NCI-H1930 (cell line): ENCODE results near the gene GCN1.
"Not testable (repeated sequence)": the region's sequence is repeated elsewhere in the genome, so short reads cannot be mapped to it uniquely, and the experiment has no call there.

ENCODE experiments used
- DNase-seq, 2 experiments: peaks; one replicate each; lab custom pipeline; 2025; lab: John Stamatoyannopoulos, UW

Gene GCN1, protein sequence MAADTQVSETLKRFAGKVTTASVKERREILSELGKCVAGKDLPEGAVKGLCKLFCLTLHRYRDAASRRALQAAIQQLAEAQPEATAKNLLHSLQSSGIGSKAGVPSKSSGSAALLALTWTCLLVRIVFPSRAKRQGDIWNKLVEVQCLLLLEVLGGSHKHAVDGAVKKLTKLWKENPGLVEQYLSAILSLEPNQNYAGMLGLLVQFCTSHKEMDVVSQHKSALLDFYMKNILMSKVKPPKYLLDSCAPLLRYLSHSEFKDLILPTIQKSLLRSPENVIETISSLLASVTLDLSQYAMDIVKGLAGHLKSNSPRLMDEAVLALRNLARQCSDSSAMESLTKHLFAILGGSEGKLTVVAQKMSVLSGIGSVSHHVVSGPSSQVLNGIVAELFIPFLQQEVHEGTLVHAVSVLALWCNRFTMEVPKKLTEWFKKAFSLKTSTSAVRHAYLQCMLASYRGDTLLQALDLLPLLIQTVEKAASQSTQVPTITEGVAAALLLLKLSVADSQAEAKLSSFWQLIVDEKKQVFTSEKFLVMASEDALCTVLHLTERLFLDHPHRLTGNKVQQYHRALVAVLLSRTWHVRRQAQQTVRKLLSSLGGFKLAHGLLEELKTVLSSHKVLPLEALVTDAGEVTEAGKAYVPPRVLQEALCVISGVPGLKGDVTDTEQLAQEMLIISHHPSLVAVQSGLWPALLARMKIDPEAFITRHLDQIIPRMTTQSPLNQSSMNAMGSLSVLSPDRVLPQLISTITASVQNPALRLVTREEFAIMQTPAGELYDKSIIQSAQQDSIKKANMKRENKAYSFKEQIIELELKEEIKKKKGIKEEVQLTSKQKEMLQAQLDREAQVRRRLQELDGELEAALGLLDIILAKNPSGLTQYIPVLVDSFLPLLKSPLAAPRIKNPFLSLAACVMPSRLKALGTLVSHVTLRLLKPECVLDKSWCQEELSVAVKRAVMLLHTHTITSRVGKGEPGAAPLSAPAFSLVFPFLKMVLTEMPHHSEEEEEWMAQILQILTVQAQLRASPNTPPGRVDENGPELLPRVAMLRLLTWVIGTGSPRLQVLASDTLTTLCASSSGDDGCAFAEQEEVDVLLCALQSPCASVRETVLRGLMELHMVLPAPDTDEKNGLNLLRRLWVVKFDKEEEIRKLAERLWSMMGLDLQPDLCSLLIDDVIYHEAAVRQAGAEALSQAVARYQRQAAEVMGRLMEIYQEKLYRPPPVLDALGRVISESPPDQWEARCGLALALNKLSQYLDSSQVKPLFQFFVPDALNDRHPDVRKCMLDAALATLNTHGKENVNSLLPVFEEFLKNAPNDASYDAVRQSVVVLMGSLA (N-terminal part only)

DNA sequence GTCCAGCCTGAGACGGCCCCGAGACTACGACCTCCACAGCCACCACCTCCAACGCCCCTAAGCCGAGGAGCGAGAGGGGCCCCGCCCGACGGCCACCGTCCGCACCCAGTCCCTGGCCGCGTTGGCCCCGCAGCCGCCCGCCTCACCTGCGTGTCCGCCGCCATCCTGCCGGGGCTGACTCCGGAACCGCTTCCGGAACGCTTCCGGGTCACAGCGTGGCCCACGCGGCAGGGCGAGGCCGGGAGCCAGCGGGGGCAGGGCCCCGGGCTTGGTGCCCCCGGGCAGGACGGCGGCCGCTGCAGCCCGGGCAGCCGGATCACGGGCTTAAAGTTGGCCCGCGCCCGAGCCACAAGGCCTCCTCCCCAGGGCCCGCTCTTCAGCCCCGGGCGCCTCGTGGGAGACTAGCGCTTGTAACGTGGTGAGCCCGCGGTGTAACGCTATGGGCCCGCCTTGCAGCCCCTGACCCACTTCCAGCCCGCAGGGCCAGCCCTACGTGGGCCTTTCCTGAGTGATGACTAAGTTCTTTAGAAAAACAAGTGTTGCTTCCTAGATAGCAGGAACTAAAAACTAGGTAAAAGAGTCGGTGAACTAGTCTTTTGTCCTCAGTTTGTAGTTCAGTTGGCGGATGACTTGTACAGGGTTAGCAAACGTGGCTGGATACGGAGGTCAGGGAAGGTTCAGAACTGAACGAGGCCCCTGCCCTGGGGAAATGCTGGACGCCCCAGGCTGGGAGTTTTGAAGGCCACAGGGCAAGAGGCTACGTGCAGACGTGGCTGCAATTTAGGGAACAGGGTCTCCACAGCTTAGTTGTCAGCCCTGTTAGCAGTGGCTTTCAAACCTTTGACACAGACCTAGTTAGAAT, at the start of gene GCN1:
Gene GCN1, minus strand, starts transcription at position 182 of the 862 bp plus-strand sequence. Its CDS starts 18 bp downstream, at position 164.
- DNase-seq = peak; percentile 31 to 70

DNA sequence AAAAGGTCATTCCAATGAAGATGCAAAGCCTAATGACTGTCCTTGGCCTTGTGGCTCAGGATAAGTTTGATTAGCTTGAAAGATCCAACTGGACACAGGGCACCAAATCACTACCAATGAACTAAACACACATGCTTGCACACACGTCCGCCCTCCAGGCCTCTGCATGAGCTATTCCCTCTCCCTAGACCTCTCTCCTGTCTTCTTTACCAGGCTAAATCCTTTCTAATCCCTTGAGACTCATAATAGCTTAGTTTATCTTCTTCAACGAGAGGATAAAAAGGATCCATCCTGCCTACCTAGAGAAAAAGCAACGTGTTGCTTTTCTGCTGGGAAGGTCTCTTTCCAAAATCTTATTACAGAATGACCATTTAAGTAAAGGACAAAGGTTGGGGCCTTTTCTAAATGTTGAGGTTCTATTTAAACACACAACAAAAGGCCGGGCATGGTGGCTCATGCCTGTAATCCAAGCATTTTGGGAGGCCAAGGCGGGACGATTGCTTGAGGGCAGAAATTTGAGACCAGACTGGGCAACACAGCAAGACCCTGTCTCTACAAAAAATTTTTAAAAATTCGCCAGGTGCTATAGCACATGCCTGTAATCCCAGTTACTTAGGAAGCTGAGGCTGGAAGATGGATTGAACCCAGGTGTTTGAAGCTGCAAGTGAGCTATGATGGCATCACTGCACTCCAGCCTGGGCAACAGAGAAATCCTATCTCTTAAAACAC, 48.6 kb upstream of the GCN1 start:
- DNase-seq = no peak

DNA sequence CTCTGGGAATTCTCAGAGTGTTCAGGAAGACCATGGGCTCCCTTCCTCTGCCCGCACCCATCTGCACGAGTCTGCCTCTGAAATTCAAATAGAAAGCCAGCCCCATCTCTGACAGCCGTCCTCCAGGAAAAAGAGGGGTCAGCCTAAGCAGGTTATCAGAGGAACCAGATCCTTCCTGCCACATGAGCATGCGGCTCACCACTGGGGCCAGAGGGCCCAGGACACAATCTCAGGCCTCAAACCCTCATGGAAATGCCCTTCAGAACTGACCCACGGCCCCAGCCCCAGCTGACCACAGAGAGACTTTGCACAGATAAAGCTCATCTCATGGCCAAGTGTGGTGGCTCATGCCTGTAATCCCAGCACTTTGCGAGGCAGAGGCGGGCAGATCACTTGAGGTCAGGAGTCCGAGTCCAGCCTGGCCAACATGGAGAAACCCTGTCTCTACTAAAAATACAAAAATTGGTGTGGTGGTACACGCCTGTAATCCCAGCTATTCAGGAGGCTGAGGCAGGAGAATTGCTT, 47.8 kb upstream of the GCN1 start:
- no peak for DNase-seq

DNA sequence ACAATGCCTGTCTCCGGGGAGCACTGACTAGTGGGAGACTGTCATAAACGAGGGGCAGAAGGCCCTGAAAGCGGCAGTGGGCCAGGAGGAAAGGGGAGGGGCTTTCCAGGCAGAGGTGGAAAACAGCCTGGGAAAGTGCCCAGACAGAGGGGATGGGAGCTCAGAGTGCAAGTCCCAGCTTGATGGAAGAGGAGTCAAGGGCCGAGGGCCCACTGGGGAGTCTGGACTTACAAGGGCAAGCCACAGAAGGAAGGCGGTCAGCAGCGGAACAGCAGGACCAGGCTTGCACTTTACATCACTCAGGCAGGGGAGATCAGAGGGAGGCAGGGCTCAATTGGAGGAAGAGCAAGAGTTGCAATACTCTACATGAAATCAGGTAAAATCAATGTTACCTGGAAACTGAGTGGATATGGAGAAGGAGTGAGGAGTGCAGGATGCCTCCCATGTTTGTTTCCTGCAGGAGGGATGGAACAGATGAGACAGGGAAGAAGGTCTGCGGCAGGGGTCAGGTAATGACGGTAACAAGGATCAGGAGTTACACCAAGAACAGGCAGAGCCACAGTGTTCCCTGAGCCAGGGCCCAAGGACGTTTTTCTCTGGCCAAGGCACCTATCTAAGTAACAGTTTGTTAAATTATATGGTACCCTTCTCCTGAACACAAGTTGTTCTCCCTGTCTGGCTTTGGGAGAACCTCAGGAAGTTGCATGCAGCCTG, 47.2 kb upstream of the GCN1 start:
- no peak for DNase-seq

GRCh38 chr12:120240495-120240833, 45.9 kb upstream of the GCN1 start:
- DNase-seq = no peak

GRCh38 chr12:120239776-120240494, 45.4 kb upstream of the GCN1 start:
- DNase-seq = no peak

- no peak for DNase-seq
Observed at GRCh38 chr12:120238839-120239445, 44.4 kb upstream of the GCN1 start.

DNA sequence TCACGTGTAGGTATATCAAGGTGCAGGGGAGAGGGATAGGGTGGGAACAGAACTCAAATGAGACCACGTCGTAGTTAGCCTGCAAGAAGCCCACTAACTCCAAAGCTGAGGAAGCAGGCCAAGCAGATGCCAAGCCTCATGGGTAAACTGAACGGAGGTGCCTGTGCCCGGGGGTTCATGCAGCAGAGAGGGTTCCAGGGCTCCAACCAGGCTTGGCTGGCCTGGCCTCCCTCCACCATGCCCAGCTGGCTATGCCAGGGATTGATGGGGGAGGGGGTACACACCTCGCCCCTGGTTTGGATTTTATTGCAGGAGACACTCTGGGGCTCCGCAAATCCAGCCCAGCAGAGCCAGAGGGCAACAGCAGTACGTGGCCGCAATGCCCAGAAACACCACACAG, 43.7 kb upstream of the GCN1 start:
- DNase-seq = no peak

- no peak for DNase-seq
Observed at GRCh38 chr12:120237360-120238171, 43.1 kb upstream of the GCN1 start.

DNA sequence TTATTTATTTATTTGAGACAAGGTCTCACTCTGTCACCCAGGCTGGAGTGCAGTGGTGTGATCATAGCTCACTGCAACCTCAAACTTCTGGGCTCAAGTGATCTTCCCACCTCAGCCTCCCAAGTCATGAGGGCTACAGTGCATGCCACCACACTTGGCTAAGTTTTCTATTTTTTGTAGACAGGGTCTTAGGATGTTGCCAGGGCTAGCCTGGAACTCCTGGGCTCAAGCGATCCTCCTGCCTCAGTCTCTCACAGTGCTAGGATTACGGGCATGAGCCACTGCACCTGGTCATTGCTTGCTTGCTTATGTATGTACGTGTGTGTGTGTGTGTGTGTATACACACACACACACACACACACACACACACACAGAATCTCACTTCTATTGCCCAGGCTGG, 42.3 kb upstream of the GCN1 start:
- DNase-seq = not testable (repeated sequence)

DNA sequence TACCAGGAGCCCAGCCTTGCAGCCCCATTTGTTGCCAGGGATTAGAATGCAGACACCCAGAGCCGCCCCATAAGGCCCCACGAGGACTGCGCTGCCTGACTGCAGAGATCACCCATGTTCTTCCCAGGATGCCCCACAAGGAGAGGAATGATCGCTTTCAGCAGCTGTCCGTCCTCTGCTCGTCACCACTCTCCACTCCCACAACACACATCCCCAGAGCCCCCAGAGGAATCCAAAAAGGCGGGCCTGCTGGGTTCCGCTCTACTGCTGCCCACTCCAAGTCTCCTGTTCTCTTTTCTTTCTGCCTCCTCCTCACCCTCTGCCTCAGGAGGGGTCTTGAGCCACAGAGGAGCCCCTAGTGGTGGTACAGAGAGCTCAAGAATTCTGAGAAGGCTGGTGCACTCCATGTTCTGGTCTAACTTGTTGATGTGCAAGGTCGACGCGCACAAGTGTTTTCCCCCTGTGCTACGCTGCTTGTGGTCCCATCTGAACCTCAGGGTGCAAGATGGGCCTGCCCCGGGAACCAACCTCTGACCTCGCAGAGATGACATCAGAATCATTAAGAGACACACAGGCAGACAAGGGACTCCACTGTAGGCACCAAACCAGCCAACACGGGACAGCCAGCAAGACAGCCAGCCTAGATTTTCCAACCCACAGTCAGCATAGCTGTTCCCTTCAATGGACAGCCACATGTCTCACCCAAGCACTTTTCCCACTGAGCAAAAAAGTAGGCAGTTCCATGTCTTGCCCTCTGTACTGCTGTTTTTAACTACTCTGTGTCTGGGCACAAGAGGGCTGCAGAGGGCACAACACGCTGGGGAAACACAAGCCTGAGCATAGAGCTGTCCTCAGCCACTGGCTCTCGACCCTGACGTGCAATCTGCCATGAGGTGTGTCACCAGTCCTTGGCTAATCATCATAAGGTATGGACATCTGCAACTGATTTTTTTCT, 41.1 kb upstream of the GCN1 start:
- no peak for DNase-seq

DNA sequence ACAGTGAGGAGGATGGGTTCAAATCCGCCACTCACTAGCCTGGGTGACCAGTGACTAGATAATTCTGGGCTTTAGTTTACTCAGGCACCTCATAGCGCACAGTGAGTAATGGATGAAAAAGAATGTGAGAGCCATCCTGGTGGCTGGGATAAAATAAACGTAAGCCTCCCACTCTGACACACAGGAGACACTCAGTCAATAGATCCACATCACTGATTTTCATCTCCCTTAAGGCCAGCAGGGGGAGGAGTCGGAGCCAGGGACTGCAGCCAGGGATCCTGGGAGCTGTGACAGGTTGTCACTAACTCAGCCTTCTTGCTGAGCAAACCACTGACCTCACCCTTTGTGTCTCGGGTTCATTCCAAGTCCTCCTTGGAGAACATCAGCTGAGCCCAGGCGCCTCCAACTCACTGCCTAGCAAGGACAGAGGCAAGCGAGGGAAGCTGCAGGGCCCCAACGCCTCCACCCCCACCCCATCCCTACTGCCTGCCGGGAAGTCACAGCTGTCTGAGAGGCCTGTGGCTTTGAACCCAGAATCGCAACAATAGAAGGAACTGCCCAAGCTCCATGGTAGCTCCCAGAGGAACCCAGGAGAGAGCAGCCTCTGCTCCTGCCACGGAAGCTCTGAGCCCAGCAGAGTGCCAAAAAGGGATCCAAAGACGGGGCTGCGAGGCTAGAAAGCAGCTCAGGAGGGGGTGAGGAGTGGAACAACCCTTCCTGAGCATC, 40.3 kb upstream of the GCN1 start:
- no peak for DNase-seq

DNA sequence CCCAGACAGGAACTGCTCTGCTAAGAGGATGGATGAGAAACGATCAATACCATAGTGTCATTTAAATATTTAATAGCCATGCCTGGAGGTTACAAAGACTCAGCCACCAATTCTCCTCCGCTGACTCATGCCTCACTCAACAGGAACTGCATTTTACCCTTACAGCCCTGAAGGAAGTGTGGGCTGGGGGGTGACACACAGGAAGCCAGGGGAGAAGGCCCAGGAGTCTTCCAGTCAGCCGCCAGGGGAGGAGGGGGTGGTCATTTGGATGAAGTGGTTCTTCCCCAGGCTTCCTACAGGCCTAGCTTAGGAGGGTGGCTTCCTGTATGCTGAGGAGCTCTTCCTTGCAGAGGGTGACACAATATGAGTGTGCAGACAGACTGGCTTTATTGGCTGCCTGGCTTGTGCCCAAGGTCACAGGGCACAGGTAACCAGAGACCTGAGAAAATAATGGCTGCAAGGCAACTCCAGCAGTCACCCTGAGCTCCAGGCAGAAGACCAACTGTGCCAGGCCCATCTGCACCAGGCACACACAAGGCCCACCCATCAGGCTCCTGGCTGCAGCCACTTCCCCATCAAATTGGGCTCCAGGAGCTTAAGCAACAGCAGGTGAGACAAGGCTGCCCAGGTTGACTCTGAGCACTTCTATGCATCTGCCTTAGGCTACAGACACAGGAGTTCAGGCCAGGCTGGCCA, 36.9 kb upstream of the GCN1 start:
- DNase-seq = no peak

DNA sequence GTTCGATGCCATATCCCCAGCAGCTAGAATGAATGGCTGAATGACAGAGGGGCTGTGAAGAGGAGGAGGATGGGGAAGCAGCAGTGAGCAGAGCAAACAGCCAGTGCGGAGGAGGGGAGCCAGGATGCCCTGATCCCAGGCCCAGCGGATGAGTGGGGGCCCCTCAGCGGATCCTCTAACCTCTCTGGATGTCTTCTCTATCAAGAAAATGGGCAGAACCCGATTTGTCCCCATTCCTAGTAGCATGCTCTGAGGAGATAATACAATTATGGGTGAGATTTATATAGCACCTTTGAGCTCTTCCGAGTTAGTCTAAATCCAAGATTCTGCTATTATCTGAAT, 36.4 kb upstream of the GCN1 start:
- DNase-seq = no peak

GRCh38 chr12:120230326-120230973, 35.9 kb upstream of the GCN1 start:
- no peak for DNase-seq
